Neutrophil (primary cell): ENCODE measurements around the gene ZNF530.

Experiments used
- H3K27ac ChIP-seq: fragments of 200-600 bp; sonication (generic); 2 replicates; pipeline ENCODE4 v1.5.1; 2016; ENCODE audit warnings: mild to moderate bottlenecking, moderate library complexity
- H3K27me3 ChIP-seq: fragments of 200-600 bp; sonication (generic); 2 replicates; pipeline ENCODE4 v1.6.0; 2016; ENCODE audit warnings: mild to moderate bottlenecking
- H3K36me3 ChIP-seq: fragments of 200-600 bp; sonication (generic); 2 replicates; pipeline ENCODE4 v1.5.1; 2017
- H3K4me1 ChIP-seq, 2 experiments: fragments of 200-600 bp in 1 of 2; sonication (generic) in 1 of 2; 1 replicate in 1 of 2; 2 replicates in 1 of 2; pipeline versions ENCODE4 v1.5.1 to v1.6.1; 2013 to 2016; ENCODE audit warnings: low read depth in 1 of 2, low read length in 1 of 2, mild to moderate bottlenecking in 1 of 2, moderate library complexity in 1 of 2; ENCODE audit not compliant: control insufficient read depth in 1 of 2, insufficient read depth in 1 of 2
- H3K4me3 ChIP-seq, 2 experiments: fragments of 200-600 bp in 1 of 2; sonication (generic) in 1 of 2; 1 replicate in 1 of 2; 2 replicates in 1 of 2; pipeline ENCODE4 v1.5.1; 2013 to 2016; ENCODE audit warnings: low read depth in 1 of 2, low read length in 1 of 2, mild to moderate bottlenecking in 1 of 2, moderate library complexity in 1 of 2
- H3K9me3 ChIP-seq: fragments of 200-600 bp; sonication (generic); 2 replicates; pipeline ENCODE4 v1.5.1; 2016
- TF ChIP-seq, protein P1 (sequence below): fragments of 200-600 bp; sonication (generic); IDR thresholded peaks from 2 replicates; pipeline ENCODE4 v1.5.1; 2016; ENCODE audit warnings: antibody characterized with exemption

Gene ZNF530

DNA sequence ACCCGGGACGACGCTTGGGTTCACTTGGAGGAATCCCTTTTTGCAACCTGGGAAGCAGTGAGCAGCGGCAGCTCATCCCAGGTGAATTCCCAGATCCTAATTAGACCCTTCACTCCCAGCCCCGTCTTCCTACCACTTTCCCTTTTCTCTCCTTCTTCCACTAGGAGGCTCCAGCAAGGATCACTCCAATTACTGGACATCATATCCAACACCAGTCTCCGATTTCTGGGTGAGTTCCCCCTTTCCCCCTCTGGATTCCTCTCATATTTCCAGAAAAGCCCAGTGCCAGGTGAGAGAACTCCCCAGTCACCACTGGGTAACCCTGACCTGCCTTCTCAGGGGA, 51.9 kb downstream of the ZNF530 start:
- no peaks in the 10 kb centered on the region for H3K36me3 ChIP-seq
- TF ChIP-seq, protein P1, sequence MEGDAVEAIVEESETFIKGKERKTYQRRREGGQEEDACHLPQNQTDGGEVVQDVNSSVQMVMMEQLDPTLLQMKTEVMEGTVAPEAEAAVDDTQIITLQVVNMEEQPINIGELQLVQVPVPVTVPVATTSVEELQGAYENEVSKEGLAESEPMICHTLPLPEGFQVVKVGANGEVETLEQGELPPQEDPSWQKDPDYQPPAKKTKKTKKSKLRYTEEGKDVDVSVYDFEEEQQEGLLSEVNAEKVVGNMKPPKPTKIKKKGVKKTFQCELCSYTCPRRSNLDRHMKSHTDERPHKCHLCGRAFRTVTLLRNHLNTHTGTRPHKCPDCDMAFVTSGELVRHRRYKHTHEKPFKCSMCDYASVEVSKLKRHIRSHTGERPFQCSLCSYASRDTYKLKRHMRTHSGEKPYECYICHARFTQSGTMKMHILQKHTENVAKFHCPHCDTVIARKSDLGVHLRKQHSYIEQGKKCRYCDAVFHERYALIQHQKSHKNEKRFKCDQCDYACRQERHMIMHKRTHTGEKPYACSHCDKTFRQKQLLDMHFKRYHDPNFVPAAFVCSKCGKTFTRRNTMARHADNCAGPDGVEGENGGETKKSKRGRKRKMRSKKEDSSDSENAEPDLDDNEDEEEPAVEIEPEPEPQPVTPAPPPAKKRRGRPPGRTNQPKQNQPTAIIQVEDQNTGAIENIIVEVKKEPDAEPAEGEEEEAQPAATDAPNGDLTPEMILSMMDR: no peak
- no peak overlapping the region for H3K27ac ChIP-seq
- no peaks in the 10 kb centered on the region for H3K27me3 ChIP-seq
- peaks cover 16% of the 10 kb centered on the region for H3K9me3 ChIP-seq
- no peak overlapping the region for H3K4me3 ChIP-seq
- no peaks in the 10 kb centered on the region for H3K4me1 ChIP-seq

DNA sequence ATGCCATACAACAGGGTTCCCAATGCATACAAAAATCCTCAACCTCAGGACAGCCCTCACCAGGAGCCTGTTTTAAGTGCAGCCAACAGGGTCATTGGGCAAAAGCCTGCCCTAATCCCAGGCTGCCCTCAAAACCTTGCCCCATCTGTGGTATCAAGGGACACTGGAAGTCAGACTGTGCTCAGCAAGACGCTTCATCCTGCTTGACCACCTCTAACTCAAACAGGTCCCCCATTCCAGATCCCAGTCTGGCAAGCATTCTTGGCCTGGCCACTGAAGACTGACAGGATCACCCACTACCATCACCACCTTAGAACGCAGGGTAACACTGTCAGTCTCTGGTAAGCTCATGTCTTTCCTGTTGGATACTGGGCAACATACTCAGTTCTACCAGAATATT, 54.0 kb downstream of the ZNF530 start:
- Histone ChIP-seq H3K36me3 (no peaks in the 10 kb centered on the region), H3K27ac (no peak overlapping the region), H3K27me3 (no peaks in the 10 kb centered on the region), H3K4me1 (no peaks in the 10 kb centered on the region), H3K4me3 (no peak overlapping the region), H3K9me3 (peaks cover 11% of the 10 kb centered on the region)
- TF ChIP-seq, protein P1: no peak

DNA sequence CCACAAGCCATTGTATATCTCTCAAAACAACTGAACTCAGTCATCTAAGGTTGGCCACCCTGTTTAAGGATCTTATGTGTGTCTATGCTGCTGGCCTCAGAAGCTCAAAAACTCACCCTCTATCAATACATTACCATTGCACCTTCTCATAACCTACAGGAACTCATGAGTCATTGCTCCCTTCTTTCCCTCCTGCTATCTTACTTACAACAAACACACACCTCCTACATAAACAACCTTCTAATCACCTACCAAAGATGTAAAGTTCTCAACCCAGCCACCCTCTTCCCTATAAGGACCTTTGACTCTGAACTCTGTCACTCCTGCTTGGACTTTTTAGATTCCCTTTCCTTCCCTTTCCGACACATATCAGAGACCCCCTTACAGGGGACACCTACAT, 55.8 kb downstream of the ZNF530 start:
- peaks cover 14% of the 10 kb centered on the region for H3K27me3 ChIP-seq
- peaks cover 9% of the 10 kb centered on the region for H3K9me3 ChIP-seq
- H3K4me1 ChIP-seq: no peaks in the 10 kb centered on the region
- no peak overlapping the region for H3K27ac ChIP-seq
- TF ChIP-seq, protein P1: no peak
- no peak overlapping the region for H3K4me3 ChIP-seq
- no peaks in the 10 kb centered on the region for H3K36me3 ChIP-seq

DNA sequence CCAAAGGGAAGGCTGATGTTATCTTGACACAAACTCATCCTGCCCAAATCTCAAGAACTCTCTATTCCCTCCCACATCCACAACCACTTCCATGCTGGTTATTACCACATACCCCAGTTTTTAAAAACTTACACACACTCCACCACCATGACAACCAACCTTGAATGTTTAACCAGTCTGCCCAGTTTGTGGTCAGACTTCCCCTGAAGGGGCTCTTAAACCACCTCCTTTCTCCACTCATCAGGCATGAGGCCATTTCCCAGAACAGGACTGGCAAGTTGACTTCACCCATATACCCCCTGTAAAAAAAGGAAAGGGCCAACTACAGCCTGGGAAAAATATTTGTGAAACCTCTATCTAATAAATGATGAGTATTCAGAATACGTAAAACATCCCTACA, 56.7 kb downstream of the ZNF530 start:
- Histone ChIP-seq H3K4me1 (no peaks in the 10 kb centered on the region), H3K27me3 (peaks cover 23% of the 10 kb centered on the region), H3K36me3 (no peaks in the 10 kb centered on the region), H3K9me3 (peaks cover 9% of the 10 kb centered on the region), H3K4me3 (no peak overlapping the region), H3K27ac (no peak overlapping the region)
- TF ChIP-seq, protein P1: no peak
